Testis (tissue), 2 donors: ENCODE results near the gene F8.

ENCODE experiments used
- POLR2A ChIP-seq: fragments of 450-650 bp; IDR thresholded peaks from one replicate; pipeline ENCODE4 v1.6.1; 2017; ENCODE audit warnings: antibody characterized with exemption, mild to moderate bottlenecking, moderate library complexity
- TF ChIP-seq, protein P1 (sequence below), 3 experiments: fragments of 450-650 bp in 2 of 3; fragments of 200-600 bp in 1 of 3; sonication (generic) in 1 of 3; IDR thresholded peaks; one replicate each; pipeline ENCODE4 v1.5.1; 2016 to 2019; ENCODE audit warnings: antibody characterized with exemption in 3 of 3, mild to moderate bottlenecking in 2 of 3, moderate library complexity in 1 of 3

DNA sequence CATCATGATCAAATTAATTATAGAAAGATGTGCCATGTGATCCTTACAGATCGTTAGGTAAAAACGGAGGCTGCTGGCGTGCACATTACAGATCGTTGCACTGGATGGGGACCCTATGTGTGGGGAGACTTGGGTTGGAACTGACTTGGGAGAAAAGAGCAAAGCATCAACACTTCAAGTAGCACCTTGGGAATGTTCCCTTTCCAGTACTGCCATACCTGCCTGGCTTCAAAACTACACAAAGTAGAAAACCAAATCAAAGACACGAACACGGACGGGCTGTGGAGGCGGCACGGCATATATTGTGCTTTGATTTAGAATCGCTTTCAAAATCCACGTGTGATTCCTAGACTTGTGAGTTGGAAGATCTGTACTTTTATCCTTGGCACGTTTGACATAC lies 47.5 kb upstream of the F8 start:
- TF ChIP-seq, protein P1, sequence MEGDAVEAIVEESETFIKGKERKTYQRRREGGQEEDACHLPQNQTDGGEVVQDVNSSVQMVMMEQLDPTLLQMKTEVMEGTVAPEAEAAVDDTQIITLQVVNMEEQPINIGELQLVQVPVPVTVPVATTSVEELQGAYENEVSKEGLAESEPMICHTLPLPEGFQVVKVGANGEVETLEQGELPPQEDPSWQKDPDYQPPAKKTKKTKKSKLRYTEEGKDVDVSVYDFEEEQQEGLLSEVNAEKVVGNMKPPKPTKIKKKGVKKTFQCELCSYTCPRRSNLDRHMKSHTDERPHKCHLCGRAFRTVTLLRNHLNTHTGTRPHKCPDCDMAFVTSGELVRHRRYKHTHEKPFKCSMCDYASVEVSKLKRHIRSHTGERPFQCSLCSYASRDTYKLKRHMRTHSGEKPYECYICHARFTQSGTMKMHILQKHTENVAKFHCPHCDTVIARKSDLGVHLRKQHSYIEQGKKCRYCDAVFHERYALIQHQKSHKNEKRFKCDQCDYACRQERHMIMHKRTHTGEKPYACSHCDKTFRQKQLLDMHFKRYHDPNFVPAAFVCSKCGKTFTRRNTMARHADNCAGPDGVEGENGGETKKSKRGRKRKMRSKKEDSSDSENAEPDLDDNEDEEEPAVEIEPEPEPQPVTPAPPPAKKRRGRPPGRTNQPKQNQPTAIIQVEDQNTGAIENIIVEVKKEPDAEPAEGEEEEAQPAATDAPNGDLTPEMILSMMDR (IDR thresholded peaks at IDR 0.05): no peak
- TF ChIP-seq POLR2A: no peak
